ENCODE results near the gene NME7.

NME7 gene

GRCh38 chr1:169316556-169316955 lies 51.0 kb downstream of the NME7 start:
- no peak overlapping the region for H3K4me2 ChIP-seq (ENCODE audit: low read depth, low read length, poor library complexity, severe bottlenecking)
- H3K36me3 ChIP-seq (ENCODE audit: insufficient read depth, low read length): no peaks in the 10 kb centered on the region
- H2AFZ ChIP-seq (ENCODE audit: low read length): no peak overlapping the region
- H3K27me3 ChIP-seq (ENCODE audit: insufficient read depth, low read length, poor library complexity, severe bottlenecking): no peaks in the 10 kb centered on the region
- H3K9ac ChIP-seq (ENCODE audit: low read depth, low read length, poor library complexity, severe bottlenecking): no peak overlapping the region
- H3K9me2 ChIP-seq (replicated peaks; ENCODE audit: low read depth, low read length): no peaks in the 10 kb centered on the region
- TF ChIP-seq EZH2phosphoT487 (IDR thresholded peaks at IDR 0.05; ENCODE audit: borderline replicate concordance): no peak
- TF ChIP-seq, protein P1, sequence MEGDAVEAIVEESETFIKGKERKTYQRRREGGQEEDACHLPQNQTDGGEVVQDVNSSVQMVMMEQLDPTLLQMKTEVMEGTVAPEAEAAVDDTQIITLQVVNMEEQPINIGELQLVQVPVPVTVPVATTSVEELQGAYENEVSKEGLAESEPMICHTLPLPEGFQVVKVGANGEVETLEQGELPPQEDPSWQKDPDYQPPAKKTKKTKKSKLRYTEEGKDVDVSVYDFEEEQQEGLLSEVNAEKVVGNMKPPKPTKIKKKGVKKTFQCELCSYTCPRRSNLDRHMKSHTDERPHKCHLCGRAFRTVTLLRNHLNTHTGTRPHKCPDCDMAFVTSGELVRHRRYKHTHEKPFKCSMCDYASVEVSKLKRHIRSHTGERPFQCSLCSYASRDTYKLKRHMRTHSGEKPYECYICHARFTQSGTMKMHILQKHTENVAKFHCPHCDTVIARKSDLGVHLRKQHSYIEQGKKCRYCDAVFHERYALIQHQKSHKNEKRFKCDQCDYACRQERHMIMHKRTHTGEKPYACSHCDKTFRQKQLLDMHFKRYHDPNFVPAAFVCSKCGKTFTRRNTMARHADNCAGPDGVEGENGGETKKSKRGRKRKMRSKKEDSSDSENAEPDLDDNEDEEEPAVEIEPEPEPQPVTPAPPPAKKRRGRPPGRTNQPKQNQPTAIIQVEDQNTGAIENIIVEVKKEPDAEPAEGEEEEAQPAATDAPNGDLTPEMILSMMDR (conservative IDR thresholded peaks at IDR 0.05; ENCODE audit: low read length): no peak
- H3F3A ChIP-seq (ENCODE audit: low read depth): peaks cover 2% of the 10 kb centered on the region; the same call in 1 of the 2 replicates
- no peaks in the 10 kb centered on the region for H4K20me1 ChIP-seq (ENCODE audit: insufficient read depth, low read length, poor library complexity, severe bottlenecking)
- no peaks in the 10 kb centered on the region for H3K9me3 ChIP-seq (ENCODE audit: insufficient read depth, low read depth, low read length)
- H3K79me2 ChIP-seq (ENCODE audit: insufficient read depth, low read length): no peaks in the 10 kb centered on the region
- H3K4me1 ChIP-seq (ENCODE audit: insufficient read depth, low read length, poor library complexity, severe bottlenecking): peaks cover 10% of the 10 kb centered on the region
- H3K4me3 ChIP-seq (ENCODE audit: low read length, poor library complexity, severe bottlenecking): no peak overlapping the region

DNA sequence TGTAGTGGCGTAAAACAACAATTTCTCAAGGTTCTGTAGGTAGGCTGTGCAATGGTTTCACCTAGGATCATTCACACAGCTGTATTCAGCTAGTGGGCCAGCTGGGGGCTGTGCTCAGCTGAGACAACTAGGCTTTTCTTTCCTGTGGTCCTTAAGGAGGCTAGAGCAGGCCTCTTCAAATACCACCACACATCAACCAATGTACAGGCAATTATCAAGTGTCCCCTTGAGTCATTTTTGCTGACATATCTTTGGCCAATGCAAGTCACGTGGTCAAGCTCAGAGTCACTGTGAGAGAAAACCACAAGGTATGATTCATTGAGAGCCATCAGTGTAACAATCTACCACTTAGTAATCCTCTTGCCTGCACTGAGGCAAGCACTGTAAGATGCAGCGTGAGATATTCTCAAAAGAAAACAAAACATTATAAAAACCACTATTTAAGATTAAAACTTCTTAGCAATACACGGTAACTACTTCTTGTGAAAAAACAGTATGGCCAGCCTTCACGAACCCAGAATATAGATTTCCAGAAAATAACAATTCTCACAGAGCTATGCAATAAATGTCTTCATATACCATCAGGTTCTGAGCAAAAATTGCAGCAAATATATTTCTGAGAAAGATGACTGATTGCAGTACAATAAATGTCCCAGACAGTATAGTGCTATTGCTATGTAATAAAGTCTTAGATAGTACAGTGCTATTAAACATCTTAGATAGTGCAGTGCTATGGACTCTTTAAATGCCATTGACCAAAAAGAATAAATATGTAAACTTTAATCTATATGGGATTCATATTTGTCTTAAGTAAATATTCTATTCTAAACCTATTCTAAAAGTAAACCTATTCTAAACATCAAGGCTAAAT lies 55.3 kb downstream of the NME7 start:
- Histone ChIP-seq H3K79me2 (ENCODE audit: insufficient read depth, low read length) (no peaks in the 10 kb centered on the region), H3F3A (ENCODE audit: low read depth) (peaks cover 2% of the 10 kb centered on the region; the same call in 1 of the 2 replicates), H3K4me2 (ENCODE audit: low read depth, low read length, poor library complexity, severe bottlenecking) (peak overlapping the region; percentile 63), H3K4me3 (ENCODE audit: low read length, poor library complexity, severe bottlenecking) (peak overlapping the region; percentile 47), H3K27me3 (ENCODE audit: insufficient read depth, low read length, poor library complexity, severe bottlenecking) (no peaks in the 10 kb centered on the region), H3K9me3 (ENCODE audit: insufficient read depth, low read depth, low read length) (no peaks in the 10 kb centered on the region), H3K9ac (ENCODE audit: low read depth, low read length, poor library complexity, severe bottlenecking) (no peak overlapping the region), H4K20me1 (ENCODE audit: insufficient read depth, low read length, poor library complexity, severe bottlenecking) (no peaks in the 10 kb centered on the region), H3K36me3 (ENCODE audit: insufficient read depth, low read length) (no peaks in the 10 kb centered on the region), H3K9me2 (replicated peaks; ENCODE audit: low read depth, low read length) (no peaks in the 10 kb centered on the region), H2AFZ (ENCODE audit: low read length) (no peak overlapping the region), H3K4me1 (ENCODE audit: insufficient read depth, low read length, poor library complexity, severe bottlenecking) (peaks cover 25% of the 10 kb centered on the region)
- TF ChIP-seq, protein P1 (conservative IDR thresholded peaks at IDR 0.05; ENCODE audit: low read length): no peak; the same call in 1 of the 2 replicates
- no peak; the same call in 1 of the 2 replicates for TF ChIP-seq EZH2phosphoT487 (IDR thresholded peaks at IDR 0.05; ENCODE audit: borderline replicate concordance)

GRCh38 chr1:169309178-169310166 lies 58.1 kb downstream of the NME7 start:
- no peak for TF ChIP-seq EZH2phosphoT487 (IDR thresholded peaks at IDR 0.05; ENCODE audit: borderline replicate concordance)
- TF ChIP-seq, protein P1 (conservative IDR thresholded peaks at IDR 0.05; ENCODE audit: low read length): no peak
- Histone ChIP-seq H3F3A (ENCODE audit: low read depth) (peaks cover 2% of the 10 kb centered on the region; the same call in 1 of the 2 replicates), H3K79me2 (ENCODE audit: insufficient read depth, low read length) (no peaks in the 10 kb centered on the region), H3K36me3 (ENCODE audit: insufficient read depth, low read length) (no peaks in the 10 kb centered on the region), H3K9me3 (ENCODE audit: insufficient read depth, low read depth, low read length) (no peaks in the 10 kb centered on the region), H3K4me1 (ENCODE audit: insufficient read depth, low read length, poor library complexity, severe bottlenecking) (peaks cover 25% of the 10 kb centered on the region), H3K4me3 (ENCODE audit: low read length, poor library complexity, severe bottlenecking) (peak overlapping the region; percentile 57), H3K4me2 (ENCODE audit: low read depth, low read length, poor library complexity, severe bottlenecking) (peak overlapping the region; percentile 76), H4K20me1 (ENCODE audit: insufficient read depth, low read length, poor library complexity, severe bottlenecking) (no peaks in the 10 kb centered on the region), H2AFZ (ENCODE audit: low read length) (0 out of 2 replicates have a peak overlapping the region, but pooled peaks have one; percentile 42), H3K9me2 (replicated peaks; ENCODE audit: low read depth, low read length) (no peaks in the 10 kb centered on the region), H3K27me3 (ENCODE audit: insufficient read depth, low read length, poor library complexity, severe bottlenecking) (no peaks in the 10 kb centered on the region), H3K9ac (ENCODE audit: low read depth, low read length, poor library complexity, severe bottlenecking) (peak overlapping the region; percentile 48)

All from Loucy (cell line).